H1 (cell line): ENCODE results near the gene PRR5L. TPM values are rescaled to one million over a fixed set of nuclear protein-coding genes. Genes with fewer than 3 reads are reported as not detected.

Experiments used
- CTCF ChIA-PET: fragments of 300-600 bp; sonication (Branson Sonifier 250); formaldehyde crosslinking; loops from one replicate; lab custom pipeline; 2021; ENCODE audit not compliant: partially characterized antibody; lab: Charles Lee
- POLR2A ChIA-PET: fragments of 300-600 bp; sonication (Branson Sonifier 250); formaldehyde crosslinking; loops from one replicate; lab custom pipeline; 2021; ENCODE audit warnings: inconsistent platforms; ENCODE audit not compliant: partially characterized antibody; lab: Charles Lee
- DNase-seq, 2 experiments: peaks; one replicate each; pipeline versions ENCODE4 v3.0.0 to v3.0.0-alpha.2; 2010 to 2022; ENCODE audit warnings: low spot score in 2 of 2, low read depth in 1 of 2, mixed read lengths in 1 of 2
- FAIRE-seq: peaks from 2 replicates; lab custom pipeline; 2011; peaks lifted over from hg19 to GRCh38; lab: Jason Lieb, UNC
- H2AFZ ChIP-seq: 2 replicates; pipeline ENCODE4 v1.8.1; 2012; ENCODE audit warnings: low read length, inconsistent platforms
- H2AK5ac ChIP-seq: 2 replicates; pipeline ENCODE4 v1.6.1; 2013; ENCODE audit warnings: low read depth, low read length
- H2BK120ac ChIP-seq: replicated peaks from 2 replicates; pipeline ENCODE3; 2013; ENCODE audit warnings: low read depth, low read length, inconsistent platforms
- H2BK12ac ChIP-seq: 2 replicates; pipeline ENCODE4 v1.6.1; 2013; ENCODE audit warnings: low read depth, low read length
- H2BK15ac ChIP-seq: 2 replicates; pipeline ENCODE4 v1.6.1; 2013; ENCODE audit warnings: low read length
- H2BK20ac ChIP-seq: 2 replicates; pipeline ENCODE4 v1.6.1; 2013; ENCODE audit warnings: low read length
- H2BK5ac ChIP-seq: 2 replicates; pipeline ENCODE4 v1.6.1; 2013; ENCODE audit warnings: low read depth, low read length
- H3K14ac ChIP-seq: 2 replicates; pipeline ENCODE4 v1.6.1; 2013; ENCODE audit warnings: inconsistent platforms; ENCODE audit not compliant: insufficient read length
- H3K18ac ChIP-seq: 2 replicates; pipeline ENCODE4 v1.6.1; 2013; ENCODE audit warnings: low read length; ENCODE audit errors: extremely low read depth
- H3K23ac ChIP-seq: 2 replicates; pipeline ENCODE4 v1.6.1; 2013; ENCODE audit warnings: inconsistent platforms; ENCODE audit not compliant: insufficient read length
- H3K23me2 ChIP-seq: 2 replicates; pipeline ENCODE4 v1.6.1; 2013; ENCODE audit warnings: low read depth, low read length
- H3K27ac ChIP-seq: 2 replicates; pipeline ENCODE4 v1.6.1; 2011; ENCODE audit warnings: low read depth, low read length, inconsistent platforms
- H3K27me3 ChIP-seq, 4 experiments: replicated peaks in 1 of 4; 1 replicate in 1 of 4; 2 replicates in 3 of 4; pipeline versions ENCODE4 v1.6.1 to v1.8.1; 2011 to 2013; ENCODE audit warnings: low read length in 3 of 4, mild to moderate bottlenecking in 3 of 4, inconsistent platforms in 2 of 4, mixed read lengths in 2 of 4, moderate library complexity in 1 of 4; ENCODE audit not compliant: control insufficient read depth in 3 of 4, insufficient read depth in 3 of 4; ENCODE audit errors: extremely low read depth in 1 of 4
- H3K36me3 ChIP-seq, 4 experiments: 2 replicates each; pipeline versions ENCODE4 v1.6.1 to v1.8.1; 2011 to 2013; ENCODE audit warnings: mild to moderate bottlenecking in 4 of 4, low read length in 3 of 4, moderate library complexity in 2 of 4, control low read depth in 1 of 4, inconsistent platforms in 1 of 4; ENCODE audit not compliant: insufficient read depth in 4 of 4, control insufficient read depth in 2 of 4
- H3K4ac ChIP-seq: replicated peaks from 2 replicates; pipeline ENCODE3; 2013; ENCODE audit warnings: low read length, low read depth, mixed read lengths, inconsistent platforms; ENCODE audit not compliant: insufficient read length
- H3K4me1 ChIP-seq, 4 experiments: replicated peaks in 1 of 4; 1 replicate in 1 of 4; 2 replicates in 3 of 4; pipeline versions ENCODE4 v1.6.1 to v1.8.1; 2011 to 2013; ENCODE audit warnings: low read length in 3 of 4, inconsistent platforms in 2 of 4, mixed read lengths in 1 of 4; ENCODE audit not compliant: insufficient read depth in 4 of 4, control insufficient read depth in 3 of 4
- H3K4me2 ChIP-seq, 2 experiments: 2 replicates each; pipeline versions ENCODE4 v1.6.1 to v1.8.1; 2011 to 2013; ENCODE audit warnings: low read depth in 2 of 2, low read length in 2 of 2, control low read depth in 1 of 2, inconsistent platforms in 1 of 2, mild to moderate bottlenecking in 1 of 2; ENCODE audit not compliant: insufficient read depth in 1 of 2
- H3K4me3 ChIP-seq, 4 experiments: fragments of 200-600, 300-600 bp in 1 of 4; sonication (generic), shearing (Covaris generic), sonication (Bioruptor Twin) in 1 of 4; 2 replicates each; pipeline versions ENCODE4 v1.5.1 to v1.8.1; 2011 to 2016; ENCODE audit warnings: low read length in 4 of 4, low read depth in 3 of 4, control low read depth in 2 of 4, inconsistent platforms in 2 of 4, mild to moderate bottlenecking in 2 of 4, mixed read lengths in 1 of 4, moderate library complexity in 1 of 4; ENCODE audit not compliant: insufficient read depth in 2 of 4; ENCODE audit errors: extremely low read depth in 1 of 4
- H3K56ac ChIP-seq: replicated peaks from 2 replicates; pipeline ENCODE3; 2013; ENCODE audit warnings: low read depth, mild to moderate bottlenecking, mixed read lengths, low read length, inconsistent platforms; ENCODE audit not compliant: insufficient read length
- H3K79me1 ChIP-seq: 2 replicates; pipeline ENCODE4 v1.6.1; 2013; ENCODE audit warnings: low read depth, low read length, control low read depth
- H3K79me2 ChIP-seq, 2 experiments: 2 replicates each; pipeline versions ENCODE4 v1.6.1 to v1.8.1; 2012 to 2013; ENCODE audit warnings: low read length in 2 of 2, mild to moderate bottlenecking in 2 of 2, inconsistent platforms in 1 of 2; ENCODE audit not compliant: insufficient read depth in 2 of 2, control insufficient read depth in 1 of 2
- H3K9ac ChIP-seq, 4 experiments: replicated peaks in 1 of 4; 1 replicate in 1 of 4; 2 replicates in 3 of 4; pipeline versions ENCODE4 v1.6.1 to v1.8.1; 2011 to 2013; ENCODE audit warnings: low read depth in 3 of 4, low read length in 3 of 4, control low read depth in 2 of 4, mild to moderate bottlenecking in 2 of 4, moderate library complexity in 2 of 4, inconsistent platforms in 1 of 4; ENCODE audit errors: extremely low read depth in 1 of 4
- H3K9me3 ChIP-seq, 2 experiments: 2 replicates each; pipeline versions ENCODE4 v1.6.1 to v1.8.1; 2012 to 2013; ENCODE audit warnings: mild to moderate bottlenecking in 2 of 2, moderate library complexity in 2 of 2, control low read depth in 1 of 2, inconsistent platforms in 1 of 2, low read depth in 1 of 2, low read length in 1 of 2, mixed read lengths in 1 of 2; ENCODE audit not compliant: insufficient read depth in 2 of 2
- H4K20me1 ChIP-seq, 2 experiments: replicated peaks in 1 of 2; 2 replicates each; pipeline versions ENCODE3 to v1.8.1; 2011 to 2013; ENCODE audit warnings: inconsistent platforms in 2 of 2, low read length in 2 of 2, mild to moderate bottlenecking in 1 of 2; ENCODE audit not compliant: insufficient read depth in 2 of 2, control insufficient read depth in 1 of 2
- H4K5ac ChIP-seq: 2 replicates; pipeline ENCODE4 v1.6.1; 2013; ENCODE audit warnings: low read length, low read depth, mixed read lengths, inconsistent platforms; ENCODE audit not compliant: insufficient read length
- H4K8ac ChIP-seq: 2 replicates; pipeline ENCODE4 v1.8.0; 2013; ENCODE audit warnings: mild to moderate bottlenecking, moderate library complexity, low read length, inconsistent platforms; ENCODE audit not compliant: insufficient read depth; ENCODE audit errors: extremely low read depth
- H4K91ac ChIP-seq: replicated peaks from 2 replicates; pipeline ENCODE3; 2013; ENCODE audit warnings: low read length, mixed read lengths, inconsistent platforms; ENCODE audit not compliant: insufficient read length
- ASH2L ChIP-seq: fragments of 200-600, 300-600 bp; sonication (generic); IDR thresholded peaks from one replicate; pipeline ENCODE4 v1.7.1; 2017; ENCODE audit warnings: low read length
- ATF2 ChIP-seq: IDR thresholded peaks from 2 replicates; pipeline ENCODE4 v1.6.1; 2012; ENCODE audit warnings: low read length, inconsistent platforms
- BRCA1 ChIP-seq: IDR thresholded peaks from 2 replicates; pipeline ENCODE4 v1.6.1; 2012; ENCODE audit warnings: low read depth, low read length, improper control_type of control experiment
- CHD2 ChIP-seq: IDR thresholded peaks from 2 replicates; pipeline ENCODE4 v1.6.1; 2012; ENCODE audit warnings: low read length, improper control_type of control experiment
- CREB1 ChIP-seq: IDR thresholded peaks from 2 replicates; pipeline ENCODE4 v1.6.1; 2012; ENCODE audit warnings: inconsistent platforms
- CTBP2 ChIP-seq: IDR thresholded peaks from 2 replicates; pipeline ENCODE4 v1.7.0; 2011; ENCODE audit warnings: borderline replicate concordance, mild to moderate bottlenecking, moderate library complexity, mixed read lengths, low read length; ENCODE audit not compliant: insufficient read depth, insufficient read length
- JUND ChIP-seq: IDR thresholded peaks from 2 replicates; pipeline ENCODE4 v1.6.1; 2011; ENCODE audit warnings: mild to moderate bottlenecking, improper control_type of control experiment, low read length
- KDM4A ChIP-seq: IDR thresholded peaks from one replicate; pipeline ENCODE4 v1.7.1; 2012; ENCODE audit warnings: low read depth, mild to moderate bottlenecking, moderate library complexity, low read length, inconsistent platforms; ENCODE audit not compliant: severe bottlenecking
- POLR2AphosphoS5 ChIP-seq: IDR thresholded peaks from 2 replicates; pipeline ENCODE4 v1.6.1; 2011; ENCODE audit warnings: low read depth, low read length
- RFX5 ChIP-seq: IDR thresholded peaks from 2 replicates; pipeline ENCODE4 v1.6.1; 2011; ENCODE audit warnings: low read depth, low read length, improper control_type of control experiment, borderline replicate concordance
- TAF1 ChIP-seq: IDR thresholded peaks from 2 replicates; pipeline ENCODE4 v1.6.1; 2011; ENCODE audit warnings: mild to moderate bottlenecking, low read depth, low read length
- TAF7 ChIP-seq: optimal IDR thresholded peaks from 2 replicates; pipeline ENCODE3; 2011; ENCODE audit warnings: low read depth, mild to moderate bottlenecking, inconsistent platforms, low read length, moderate library complexity, borderline replicate concordance
- WGBS, 2 experiments: shearing (Covaris generic) in 1 of 2; methylation state at CpG; one replicate each; pipeline versions ENCODE4 v1.1.6 to v1.1.7; 2013 to 2015; ENCODE audit warnings: low lambda C conversion rate in 2 of 2, mixed read lengths in 2 of 2, inconsistent platforms in 1 of 2, low coverage in 1 of 2, missing lambda C conversion rate in 1 of 2; ENCODE audit not compliant: insufficient replicate concordance in 2 of 2, insufficient coverage in 1 of 2, insufficient read length in 1 of 2; ENCODE audit errors: extremely low coverage in 1 of 2, missing lambda C conversion rate in 1 of 2; 5-methylcytosine and 5-hydroxymethylcytosine counted together
- polyA plus RNA-seq, 7 experiments: library from polyadenylated mRNA; depleted of rRNA in 3 of 7; stranded (reverse) in 5 of 7; unstranded in 2 of 7; fragments of >200 nt in 5 of 7; fragments of 200-250 nt in 2 of 7; gene quantifications; 1 replicate in 5 of 7; 2 replicates in 1 of 7; 4 replicates in 1 of 7; pipeline versions ENCODE4 v1.2.1 to v1.2.3, GENCODE V29; 2011 to 2013; ENCODE audit warnings: missing spikeins in 2 of 7, mixed read lengths in 2 of 7
- total RNA-seq: library from RNA; stranded (reverse); fragmentation: NEBNext Ultra II Directional; extraction: Animal tissue kit (Norgen Biotek cat#: 25700); gene quantifications from 2 replicates; pipeline ENCODE4 v1.2.1, GENCODE V29; 2021

The PRR5L gene
- total and polyA plus RNA-seq, 2 of the 8 experiments (the other 6 are each of a cell fraction or from before 2014, with no cell fraction given) = 6.6 to 10.1 TPM

- Histone ChIP-seq H3K23me2 (no peaks in the 10 kb centered on the region), H4K5ac (no peak overlapping the region), H3K4me3 (no peak overlapping the region), H2BK120ac (no peak overlapping the region), H3K36me3 (0 out of 8 replicates have a peak, but pooled peaks cover 0 to 2% (median 0%) of the 10 kb centered on the region in 4 experiments), H4K91ac (no peak overlapping the region), H3K79me2 (no peaks in the 10 kb centered on the region), H2AFZ (no peak overlapping the region), H3K4me2 (no peak overlapping the region), H2BK20ac (no peak overlapping the region), H3K9ac (no peak overlapping the region), H3K23ac (no peak overlapping the region), H2BK15ac (no peak overlapping the region), H3K56ac (no peak overlapping the region), H3K27ac (no peak overlapping the region), H3K4ac (no peak overlapping the region), H3K18ac (no peak overlapping the region), H2AK5ac (no peak overlapping the region), H2BK12ac (no peak overlapping the region), H2BK5ac (no peak overlapping the region), H4K8ac (no peak overlapping the region), H3K14ac (no peak overlapping the region), H3K9me3 (no peaks in the 10 kb centered on the region), H3K27me3 (no peaks in the 10 kb centered on the region), H3K79me1 (no peaks in the 10 kb centered on the region), H4K20me1 (no peaks in the 10 kb centered on the region), H3K4me1 (peaks cover 0 to 4% (median under 1%) of the 10 kb centered on the region in 4 experiments; a peak in 1 of 7 replicates)
- CTCF ChIA-PET = interaction anchor here (0.8 to 8.8 kb wide), 9 partner anchors 11 to 175 kb away, joined by 3 to 92 read pairs (median 10); partner anchors contain the start of gene COMMD9
- FAIRE-seq = no peak
- POLR2A ChIA-PET = interaction anchor here (1.3 kb wide), 1 partner anchor 126 kb away, joined by 3 read pairs; no protein-coding TSS in a partner anchor
- no peak for DNase-seq
- 96% methylated on average over 3 of the region's 3 CpGs; no CpG with 5 or more reads in 1 of the 2 experiments for WGBS, 2 experiments
- TF ChIP-seq CTBP2 (no peak), CHD2 (no peak), JUND (no peak), ATF2 (no peak), ASH2L (no peak), RFX5 (no peak), TAF1 (no peak), BRCA1 (no peak), POLR2AphosphoS5 (no peak), TAF7 (no peak), CREB1 (no peak), KDM4A (no peak)
Measured at GRCh38 chr11:36467012-36467411, 170.9 kb downstream of the PRR5L start.
